Gastrocnemius medialis (tissue), 4 donors: ENCODE measurements around the gene EVC2.

ENCODE experiments used
- POLR2A ChIP-seq, 2 donors: fragments of 450-650 bp; IDR thresholded peaks; one replicate each; pipeline ENCODE4 v1.6.1; 2017; ENCODE audit warnings: antibody characterized with exemption in 2 of 2, mild to moderate bottlenecking in 2 of 2, moderate library complexity in 2 of 2
- TF ChIP-seq, protein P1 (sequence below), 5 experiments: fragments of 450-650 bp in 3 of 5; fragments of 200-600 bp in 2 of 5; sonication (generic) in 2 of 5; IDR thresholded peaks in 4 of 5; conservative IDR thresholded peaks in 1 of 5; 1 replicate in 4 of 5; 2 replicates in 1 of 5; pipeline ENCODE4 v1.5.1; 2016 to 2019; ENCODE audit warnings: antibody characterized with exemption in 5 of 5, mild to moderate bottlenecking in 3 of 5, moderate library complexity in 3 of 5

DNA sequence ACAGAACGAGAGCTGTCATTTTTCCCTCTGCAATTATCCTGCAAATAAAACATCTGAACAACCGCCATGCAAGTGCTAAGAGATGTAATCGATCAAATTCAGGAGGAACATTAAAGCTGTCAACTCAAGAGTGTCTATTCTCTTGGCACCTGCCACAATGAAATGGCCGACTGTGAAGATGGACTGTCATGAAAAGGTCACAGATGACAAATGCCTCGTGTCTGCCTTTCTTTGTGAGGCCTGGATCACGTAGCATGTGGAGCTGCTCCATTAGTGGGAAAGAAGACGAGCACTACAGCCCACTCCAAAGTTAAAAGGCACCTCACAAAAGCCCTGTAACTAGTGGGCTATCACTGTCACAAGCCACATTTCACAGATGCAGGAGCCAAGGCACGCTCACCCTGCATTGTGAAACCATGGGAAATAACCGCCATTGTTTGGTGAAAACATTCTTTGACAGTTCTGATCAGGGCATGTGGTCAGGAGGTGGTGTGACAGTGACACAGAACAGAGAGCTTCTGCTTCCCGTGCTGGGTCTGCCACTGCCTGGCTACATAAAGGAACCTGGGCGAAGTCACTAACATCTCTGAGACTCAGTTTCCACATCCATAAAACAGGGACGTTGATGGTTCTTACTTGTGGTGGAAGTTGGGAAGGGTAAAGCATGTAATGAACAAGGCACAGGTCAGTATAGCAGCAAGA is 98.9 kb downstream of the EVC2 start:
- TF ChIP-seq, protein P1, sequence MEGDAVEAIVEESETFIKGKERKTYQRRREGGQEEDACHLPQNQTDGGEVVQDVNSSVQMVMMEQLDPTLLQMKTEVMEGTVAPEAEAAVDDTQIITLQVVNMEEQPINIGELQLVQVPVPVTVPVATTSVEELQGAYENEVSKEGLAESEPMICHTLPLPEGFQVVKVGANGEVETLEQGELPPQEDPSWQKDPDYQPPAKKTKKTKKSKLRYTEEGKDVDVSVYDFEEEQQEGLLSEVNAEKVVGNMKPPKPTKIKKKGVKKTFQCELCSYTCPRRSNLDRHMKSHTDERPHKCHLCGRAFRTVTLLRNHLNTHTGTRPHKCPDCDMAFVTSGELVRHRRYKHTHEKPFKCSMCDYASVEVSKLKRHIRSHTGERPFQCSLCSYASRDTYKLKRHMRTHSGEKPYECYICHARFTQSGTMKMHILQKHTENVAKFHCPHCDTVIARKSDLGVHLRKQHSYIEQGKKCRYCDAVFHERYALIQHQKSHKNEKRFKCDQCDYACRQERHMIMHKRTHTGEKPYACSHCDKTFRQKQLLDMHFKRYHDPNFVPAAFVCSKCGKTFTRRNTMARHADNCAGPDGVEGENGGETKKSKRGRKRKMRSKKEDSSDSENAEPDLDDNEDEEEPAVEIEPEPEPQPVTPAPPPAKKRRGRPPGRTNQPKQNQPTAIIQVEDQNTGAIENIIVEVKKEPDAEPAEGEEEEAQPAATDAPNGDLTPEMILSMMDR (IDR thresholded peaks at IDR 0.05 in 4 of 5, conservative IDR thresholded peaks at IDR 0.05 in 1 of 5), result no peak
- TF ChIP-seq POLR2A (IDR thresholded peaks at IDR 0.05), result no peak
